AG08396 (cell line): ENCODE measurements around the gene SLFN13.
"Not testable (repeated sequence)": the region's sequence is repeated elsewhere in the genome, so short reads cannot be mapped to it uniquely, and the experiment has no call there.

Experiments used
- DNase-seq: peaks from one replicate; pipeline ENCODE4 v3.0.0; 2012; ENCODE audit warnings: low spot score, mixed read lengths

Gene SLFN13

GRCh38 chr17:35433075-35433894 is 15.3 kb downstream of the SLFN13 start:
- DNase-seq: peak; percentile 88

- peak; percentile 73 for DNase-seq
Observed at GRCh38 chr17:35432176-35433074, 16.1 kb downstream of the SLFN13 start, which contains the start of gene SLFN12. Gene SLFN12 (minus strand): TSS chr17:35432500. CDS start chr17:35423028, 9,472 bp downstream.

GRCh38 chr17:35429702-35430101 is 18.9 kb downstream of the SLFN13 start:
- DNase-seq: no peak

DNA sequence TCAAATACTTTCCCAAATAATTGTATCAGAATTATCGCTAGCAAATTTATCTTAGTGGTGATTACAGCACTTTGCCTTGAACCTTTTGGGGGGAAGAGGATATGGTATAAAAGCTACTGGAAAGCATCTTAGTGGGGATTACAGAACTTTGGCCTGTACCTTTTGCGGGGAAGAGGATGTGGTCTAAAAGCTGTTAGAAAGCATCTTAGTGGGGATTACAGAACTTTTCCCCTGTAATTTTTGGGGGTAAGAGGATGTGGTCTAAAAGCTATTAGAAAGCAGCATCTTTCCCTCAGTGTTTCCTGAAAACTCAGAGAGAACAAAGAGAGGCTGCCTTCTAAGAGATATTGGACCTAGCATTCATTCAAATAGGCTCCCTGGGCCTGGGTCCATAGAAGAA is 20.3 kb downstream of the SLFN13 start:
- DNase-seq: no peak

DNA sequence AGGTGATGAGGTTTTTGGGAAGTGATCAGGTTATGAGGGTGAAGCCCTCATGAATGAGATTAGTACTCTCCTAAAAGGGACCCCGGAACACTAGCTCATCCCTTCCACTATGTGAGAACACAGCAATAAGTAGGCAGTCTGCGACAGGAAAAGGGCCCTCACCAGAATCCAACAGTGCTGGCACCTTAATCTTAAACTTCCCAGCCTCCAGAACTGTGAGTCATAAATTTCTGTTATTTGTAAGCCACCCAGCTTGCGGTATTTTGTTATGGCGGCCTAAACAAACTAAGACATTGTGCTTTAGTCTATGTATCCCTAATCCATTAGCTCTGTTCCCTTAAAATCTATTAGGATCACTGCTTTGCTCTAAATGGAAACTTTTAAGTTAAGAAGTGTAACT is 24.8 kb downstream of the SLFN13 start:
- DNase-seq: no peak

DNA sequence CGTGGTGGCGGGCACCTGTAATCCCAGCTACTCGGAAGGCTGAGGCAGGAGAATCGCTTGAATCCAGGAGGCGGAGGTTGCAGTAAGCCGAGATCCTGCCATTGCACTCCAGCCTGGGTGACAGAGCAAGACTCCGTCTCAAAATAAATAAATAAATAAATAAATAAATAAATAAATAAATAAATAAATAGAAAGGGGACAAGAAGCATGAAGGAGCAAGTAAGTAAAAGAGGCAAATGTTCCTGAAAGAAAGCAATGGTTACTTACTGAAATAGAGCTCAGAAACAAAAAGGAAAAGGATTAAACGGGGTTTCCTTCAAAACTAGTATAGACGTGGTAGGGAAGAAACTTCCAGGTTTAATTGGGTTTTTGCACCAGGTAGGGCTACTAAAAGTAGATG is 27.5 kb downstream of the SLFN13 start:
- DNase-seq: not testable (repeated sequence)

DNA sequence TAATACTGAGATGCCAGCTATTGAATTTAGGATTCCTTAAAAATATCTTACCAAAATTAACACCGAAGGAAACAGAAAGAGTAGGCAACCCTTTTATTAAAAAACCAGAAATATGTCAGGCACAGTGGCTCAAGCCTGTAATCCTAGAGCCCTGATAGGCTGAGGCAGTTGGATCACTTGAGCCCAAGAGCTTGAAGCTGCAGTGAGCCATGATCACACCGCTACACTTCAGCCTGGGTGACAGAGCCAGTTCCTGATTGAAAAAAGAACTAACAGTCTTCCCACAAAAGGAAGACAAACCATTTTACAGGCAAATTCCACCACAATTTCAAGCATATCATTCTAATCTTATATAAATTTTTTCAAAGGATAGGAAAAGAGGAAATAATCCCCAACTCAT is 31.9 kb downstream of the SLFN13 start:
- DNase-seq: no peak

- not testable (repeated sequence) for DNase-seq
Observed at GRCh38 chr17:35414707-35415106, 33.9 kb downstream of the SLFN13 start.

DNA sequence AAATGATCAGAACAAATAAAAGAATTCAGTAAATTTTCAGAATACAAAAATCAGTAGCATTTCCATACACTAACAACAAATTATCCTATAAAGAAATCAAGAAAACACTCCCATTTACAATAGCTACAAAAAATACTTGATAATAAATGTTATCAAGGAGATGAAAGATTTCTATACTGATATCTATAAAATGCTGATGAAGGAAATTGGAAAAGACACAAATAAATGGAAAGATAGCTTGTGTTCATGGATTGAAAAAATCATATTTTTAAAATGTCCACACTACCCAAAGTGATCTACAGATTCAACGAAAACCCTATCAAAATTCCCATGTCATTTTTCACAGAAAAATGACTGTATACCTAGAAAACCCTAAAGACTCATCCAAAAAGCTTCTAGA is 34.3 kb downstream of the SLFN13 start:
- DNase-seq: no peak

DNA sequence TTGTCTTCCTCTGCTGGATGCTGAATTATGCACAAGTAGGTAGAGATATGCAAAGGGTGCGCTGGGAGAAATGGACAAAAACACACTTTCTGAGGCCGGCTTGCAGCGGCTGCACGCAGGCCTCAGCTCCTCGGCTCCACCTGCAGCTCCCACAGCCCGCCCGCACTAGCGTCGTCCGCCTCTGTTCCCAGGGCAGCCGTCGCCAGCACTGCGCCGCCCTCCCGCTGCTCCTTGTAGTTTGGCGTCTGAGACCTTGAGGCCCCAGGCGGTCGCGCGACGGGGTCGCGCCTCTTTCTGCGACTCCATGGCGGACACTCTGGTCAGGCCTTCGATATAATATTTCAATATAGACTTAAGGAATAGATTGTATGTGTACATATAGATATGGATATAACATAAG is 41.0 kb downstream of the SLFN13 start:
- DNase-seq: no peak

GRCh38 chr17:35406568-35406967 is 42.0 kb downstream of the SLFN13 start:
- no peak for DNase-seq

- DNase-seq: no peak
Observed at GRCh38 chr17:35404360-35404759, 44.2 kb downstream of the SLFN13 start.

GRCh38 chr17:35393783-35394182 is 54.8 kb downstream of the SLFN13 start:
- DNase-seq: not testable (repeated sequence)

- DNase-seq: no peak
Observed at GRCh38 chr17:35390663-35391062, 57.9 kb downstream of the SLFN13 start.

DNA sequence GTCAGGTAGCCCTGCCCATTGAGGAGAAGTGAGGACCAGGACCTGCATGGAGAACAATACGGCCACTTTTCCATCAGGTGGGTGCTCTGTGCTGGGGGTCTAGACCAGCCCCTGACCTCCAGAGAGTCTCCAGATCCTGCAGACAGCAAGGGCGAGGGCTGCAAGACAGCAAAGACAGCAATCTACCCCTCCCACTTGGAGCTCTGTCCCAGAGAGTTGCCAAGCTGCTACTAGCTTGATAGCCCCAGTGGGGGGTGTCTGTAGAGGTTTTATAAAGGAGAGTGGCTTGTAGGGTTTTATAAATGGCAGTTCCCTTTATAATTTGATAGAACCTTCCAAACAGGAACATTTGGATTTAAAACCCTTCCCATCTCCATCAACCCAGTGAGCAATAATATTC is 58.4 kb downstream of the SLFN13 start:
- no peak for DNase-seq

DNA sequence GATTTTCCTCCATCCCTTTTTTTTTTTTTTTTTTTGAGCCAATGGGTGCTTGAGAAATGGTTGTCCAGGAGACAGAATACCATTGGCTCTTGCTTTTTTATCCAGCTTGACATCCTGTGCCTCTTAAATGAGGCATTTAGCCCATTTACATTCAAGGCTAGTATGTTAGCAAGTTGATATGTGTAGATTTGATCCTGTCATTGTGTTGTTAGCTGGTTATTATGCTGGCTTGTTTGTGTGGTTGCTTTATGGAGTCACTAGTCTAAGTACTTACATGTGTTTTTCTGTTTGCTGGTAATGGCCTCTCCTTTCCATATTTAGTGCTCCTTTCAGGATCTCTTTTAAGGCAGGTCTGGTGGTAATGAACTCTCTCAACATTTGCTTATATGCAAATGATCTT is 61.1 kb downstream of the SLFN13 start:
- no peak for DNase-seq
